ENCODE measurements around the gene DSG3. TPM values are rescaled to one million over a fixed set of nuclear protein-coding genes. Genes with fewer than 3 reads are reported as not detected.
"Not testable (repeated sequence)": the region's sequence is repeated elsewhere in the genome, so short reads cannot be mapped to it uniquely, and the experiment has no call there.

Gene DSG3
- total RNA-seq, 1 donor from 2014 or later: not detected

GRCh38 chr18:31492671-31493070, 45.1 kb downstream of the DSG3 start:
- DNase-seq: no peak

GRCh38 chr18:31493171-31493570, 45.6 kb downstream of the DSG3 start:
- DNase-seq: no peak

GRCh38 chr18:31493941-31494340, 46.4 kb downstream of the DSG3 start:
- no peak for DNase-seq

- not testable (repeated sequence) for DNase-seq
Measured at GRCh38 chr18:31494705-31495244, 47.2 kb downstream of the DSG3 start.

GRCh38 chr18:31497404-31497835, 49.9 kb downstream of the DSG3 start:
- no peak for DNase-seq

GRCh38 chr18:31497836-31498573, 50.5 kb downstream of the DSG3 start, which contains the start of gene DSG2:
DSG2 (plus strand) TSS chr18:31498177; CDS start chr18:31498252, 75 bp downstream.
- peak; percentile 8 for DNase-seq

- no peak for DNase-seq
Measured at GRCh38 chr18:31498574-31499524, 51.3 kb downstream of the DSG3 start.

GRCh38 chr18:31500051-31500688, 52.6 kb downstream of the DSG3 start:
- no peak for DNase-seq

GRCh38 chr18:31503011-31503410, 55.5 kb downstream of the DSG3 start:
- no peak for DNase-seq

- DNase-seq: no peak
Measured at GRCh38 chr18:31504455-31505147, 57.1 kb downstream of the DSG3 start.

- DNase-seq: no peak
Measured at GRCh38 chr18:31505156-31505555, 57.6 kb downstream of the DSG3 start.

GRCh38 chr18:31506024-31506742, 58.6 kb downstream of the DSG3 start:
- peak; percentile 29 for DNase-seq

GRCh38 chr18:31507124-31507523, 59.6 kb downstream of the DSG3 start:
- DNase-seq: not testable (repeated sequence)

GRCh38 chr18:31508781-31509180, 61.2 kb downstream of the DSG3 start:
- no peak for DNase-seq

GRCh38 chr18:31509571-31509970, 62.0 kb downstream of the DSG3 start:
- no peak for DNase-seq

GRCh38 chr18:31510319-31510718, 62.8 kb downstream of the DSG3 start:
- DNase-seq: no peak

- no peak for DNase-seq
Measured at GRCh38 chr18:31511098-31511497, 63.6 kb downstream of the DSG3 start.

- no peak for DNase-seq
Measured at GRCh38 chr18:31512203-31512764, 64.7 kb downstream of the DSG3 start.

GRCh38 chr18:31513189-31513935, 65.8 kb downstream of the DSG3 start:
- DNase-seq: no peak

GRCh38 chr18:31516437-31516836, 68.9 kb downstream of the DSG3 start:
- DNase-seq: no peak

All from dermis blood vessel endothelial cell (primary cell).